ENCODE data around the gene GPN1.
"Not testable (repeated sequence)": the region's sequence is repeated elsewhere in the genome, so short reads cannot be mapped to it uniquely, and the experiment has no call there.

The GPN1 gene

DNA sequence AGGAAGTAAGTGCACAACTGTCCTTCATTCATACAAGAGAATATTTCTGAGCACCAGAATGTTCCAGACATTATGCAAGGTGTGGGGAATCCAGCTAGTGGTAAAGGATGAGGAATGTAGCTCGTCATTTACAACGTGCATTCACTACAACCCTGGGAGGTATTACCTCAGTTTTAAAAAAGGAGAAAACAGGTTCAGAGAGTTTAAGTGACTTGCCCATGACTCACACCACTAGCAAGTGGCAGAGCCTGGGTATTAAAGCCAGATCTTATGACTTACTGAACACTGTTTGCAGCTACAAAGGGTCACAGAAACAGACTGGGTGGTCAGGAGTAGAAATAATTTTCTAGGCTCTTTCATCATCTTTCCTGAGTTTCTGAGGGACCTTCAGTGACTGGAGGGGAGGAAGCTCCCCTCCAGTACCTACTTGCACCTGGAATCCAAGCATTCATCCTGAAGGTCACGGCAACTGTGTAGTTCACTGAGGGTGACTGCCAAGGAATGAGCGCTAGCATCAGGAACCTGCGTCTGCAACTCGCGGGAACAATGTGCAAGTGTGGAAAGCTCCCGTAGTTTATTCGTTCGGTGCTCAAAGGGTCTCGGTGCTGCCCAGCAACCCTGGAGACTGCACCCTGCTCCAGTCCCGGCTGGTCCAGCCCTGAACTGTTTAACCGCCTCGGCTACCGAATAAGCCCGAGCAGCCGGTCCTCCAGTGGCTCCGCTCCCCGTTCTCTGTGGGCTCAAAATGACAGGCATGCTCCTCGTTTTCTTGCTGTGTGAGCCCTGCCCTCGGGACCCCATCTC lies 685 bp upstream of the GPN1 start:
- DNase-seq, result peak; percentile 48

- not testable (repeated sequence) for DNase-seq
Measured at GRCh38 chr2:27630257-27630656, 1.4 kb downstream of the GPN1 start.

DNA sequence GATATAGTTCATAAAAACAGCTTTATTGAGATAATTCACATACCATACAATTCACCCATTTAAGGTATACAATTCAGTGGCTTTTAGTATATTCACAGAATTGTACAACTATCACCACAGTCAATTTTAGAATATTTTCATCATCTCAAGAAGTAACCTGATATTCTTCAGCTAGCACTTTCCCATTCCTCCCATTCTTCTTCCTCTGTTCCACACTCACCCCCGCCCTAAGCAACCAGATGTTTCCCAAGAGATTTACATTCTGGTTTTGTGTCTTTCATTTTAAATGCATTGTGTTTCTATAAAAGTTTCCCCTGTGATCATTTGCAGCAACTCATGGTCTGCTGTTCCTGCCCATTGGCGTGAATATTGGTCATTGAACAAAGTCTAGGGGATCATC lies 5.4 kb downstream of the GPN1 start:
- no peak for DNase-seq

DNA sequence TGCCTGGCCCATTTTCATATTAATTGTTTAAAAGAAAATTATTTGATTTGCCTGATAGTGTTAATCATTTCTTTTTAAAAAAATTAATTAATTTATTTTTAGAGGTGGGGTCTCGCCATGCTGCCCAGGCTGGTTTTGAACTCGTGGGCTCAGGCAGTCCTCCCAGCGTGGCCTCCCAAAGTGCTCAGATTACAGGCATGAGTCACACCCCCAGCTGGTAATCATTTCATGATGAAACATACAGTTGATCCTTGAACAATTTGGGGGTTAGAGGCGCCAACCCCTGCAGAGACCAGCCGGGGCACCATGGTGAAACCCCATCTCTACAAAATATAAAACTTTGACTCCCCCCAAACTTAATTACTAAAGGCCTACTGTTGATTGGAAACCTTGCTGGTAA lies 7.9 kb downstream of the GPN1 start:
- no peak for DNase-seq

DNA sequence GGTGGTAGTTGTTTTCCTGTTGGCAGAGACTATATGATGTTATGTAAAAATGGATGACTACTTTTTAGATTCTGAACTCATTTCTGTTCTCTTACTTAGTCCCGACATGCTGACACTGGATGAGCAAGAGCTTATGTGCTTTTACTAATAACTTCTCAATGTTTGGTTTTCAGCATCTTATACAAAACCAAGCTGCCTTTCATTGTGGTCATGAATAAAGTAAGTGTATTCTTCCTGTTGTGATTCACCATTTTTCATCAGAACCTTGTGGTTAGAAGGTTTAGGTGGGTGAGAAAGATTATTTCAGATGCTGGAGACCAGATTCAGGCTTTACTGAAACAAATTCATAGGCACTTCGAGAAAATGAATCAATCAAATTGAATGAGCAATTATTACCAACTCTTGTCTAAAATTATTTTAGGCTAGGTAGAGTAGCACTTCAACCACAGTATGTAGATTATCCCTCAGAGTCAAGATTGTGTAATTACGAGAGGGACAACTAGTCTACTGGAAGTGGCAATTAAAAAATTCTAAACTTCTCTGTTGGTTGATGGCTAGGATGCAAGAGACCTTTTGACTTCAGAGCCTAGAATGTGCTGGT lies 9.3 kb downstream of the GPN1 start:
- no peak for DNase-seq

DNA sequence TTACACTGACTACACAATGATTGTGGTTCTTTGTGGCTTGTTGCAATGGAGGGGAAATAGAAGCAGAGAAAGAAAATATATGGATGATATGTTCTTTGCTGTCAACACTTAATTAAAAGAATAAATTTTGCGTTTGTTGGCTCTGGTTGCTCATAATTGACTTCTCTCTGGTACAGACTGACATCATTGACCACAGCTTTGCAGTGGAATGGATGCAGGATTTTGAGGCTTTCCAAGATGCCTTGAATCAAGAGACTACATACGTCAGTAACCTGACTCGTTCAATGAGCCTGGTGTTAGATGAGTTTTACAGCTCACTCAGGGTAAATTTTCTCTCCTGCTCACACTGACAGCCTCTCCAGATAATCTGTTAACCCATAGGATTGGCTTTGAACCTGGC lies 9.9 kb downstream of the GPN1 start:
- DNase-seq, result no peak

GRCh38 chr2:27640722-27641245 lies 11.9 kb downstream of the GPN1 start:
- no peak for DNase-seq

- DNase-seq, result no peak
Measured at GRCh38 chr2:27645197-27645596, 16.3 kb downstream of the GPN1 start.

GRCh38 chr2:27647289-27647688 lies 18.4 kb downstream of the GPN1 start:
- DNase-seq, result no peak

- DNase-seq, result no peak
Measured at GRCh38 chr2:27647737-27648136, 18.9 kb downstream of the GPN1 start.

DNA sequence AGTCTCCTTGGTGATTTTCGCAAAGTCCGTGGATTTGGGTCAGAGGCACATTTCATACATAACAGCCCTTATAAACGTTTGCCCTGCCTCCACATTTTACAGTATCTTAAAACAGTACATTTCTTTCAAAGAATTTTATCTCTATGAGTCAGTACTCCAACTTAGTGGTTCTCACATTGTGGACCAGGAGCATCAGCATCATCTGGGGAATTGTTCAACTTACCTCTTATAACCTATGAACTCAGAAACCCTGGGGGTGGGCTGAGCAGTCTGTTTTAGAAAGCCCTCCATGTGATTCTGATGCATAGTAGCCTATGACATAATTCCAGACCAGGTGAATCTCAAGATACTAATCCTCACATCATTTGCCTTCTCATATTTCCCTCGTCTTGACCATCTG lies 22.2 kb downstream of the GPN1 start:
- peak; percentile 78 for DNase-seq

GRCh38 chr2:27652341-27652740 lies 23.5 kb downstream of the GPN1 start:
- DNase-seq, result no peak

DNA sequence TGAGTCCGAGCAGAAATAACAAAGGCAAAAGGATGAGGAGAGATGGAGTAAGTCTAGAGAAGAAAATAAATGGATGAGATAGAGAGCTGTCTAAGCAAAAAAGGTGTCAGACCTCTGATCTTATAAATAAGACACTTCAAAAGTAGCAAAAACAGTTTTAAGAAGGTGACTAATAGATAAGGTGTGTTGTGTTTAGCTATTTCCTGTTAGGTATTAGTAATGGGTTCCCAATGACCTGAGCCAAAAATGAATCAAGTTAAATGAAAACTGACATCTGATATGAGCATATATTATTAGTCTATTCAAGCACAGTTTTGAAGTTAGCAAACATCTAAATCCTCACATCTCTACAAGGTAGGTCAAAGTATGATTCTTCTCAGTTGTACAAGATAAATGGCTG lies 23.9 kb downstream of the GPN1 start:
- no peak for DNase-seq

DNA sequence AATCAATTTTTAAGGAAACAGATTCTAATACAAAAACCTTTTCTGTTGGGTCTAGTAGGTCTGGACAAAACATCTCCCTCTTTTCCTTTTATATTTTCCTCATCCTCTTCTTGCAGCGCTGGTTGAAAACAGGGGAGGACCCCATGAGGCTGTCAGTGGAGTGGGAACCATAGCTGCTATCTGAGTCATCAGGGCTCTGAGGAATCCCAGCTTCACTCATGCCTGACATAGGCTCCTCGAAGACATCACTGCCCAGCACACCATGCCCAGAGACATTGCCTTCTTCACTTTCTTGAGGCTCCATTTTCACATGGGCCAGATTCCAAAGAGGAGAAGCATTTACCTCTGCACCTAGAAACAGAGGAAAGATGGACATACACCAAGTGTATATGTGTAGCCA lies 24.5 kb downstream of the GPN1 start:
- DNase-seq, result no peak

DNA sequence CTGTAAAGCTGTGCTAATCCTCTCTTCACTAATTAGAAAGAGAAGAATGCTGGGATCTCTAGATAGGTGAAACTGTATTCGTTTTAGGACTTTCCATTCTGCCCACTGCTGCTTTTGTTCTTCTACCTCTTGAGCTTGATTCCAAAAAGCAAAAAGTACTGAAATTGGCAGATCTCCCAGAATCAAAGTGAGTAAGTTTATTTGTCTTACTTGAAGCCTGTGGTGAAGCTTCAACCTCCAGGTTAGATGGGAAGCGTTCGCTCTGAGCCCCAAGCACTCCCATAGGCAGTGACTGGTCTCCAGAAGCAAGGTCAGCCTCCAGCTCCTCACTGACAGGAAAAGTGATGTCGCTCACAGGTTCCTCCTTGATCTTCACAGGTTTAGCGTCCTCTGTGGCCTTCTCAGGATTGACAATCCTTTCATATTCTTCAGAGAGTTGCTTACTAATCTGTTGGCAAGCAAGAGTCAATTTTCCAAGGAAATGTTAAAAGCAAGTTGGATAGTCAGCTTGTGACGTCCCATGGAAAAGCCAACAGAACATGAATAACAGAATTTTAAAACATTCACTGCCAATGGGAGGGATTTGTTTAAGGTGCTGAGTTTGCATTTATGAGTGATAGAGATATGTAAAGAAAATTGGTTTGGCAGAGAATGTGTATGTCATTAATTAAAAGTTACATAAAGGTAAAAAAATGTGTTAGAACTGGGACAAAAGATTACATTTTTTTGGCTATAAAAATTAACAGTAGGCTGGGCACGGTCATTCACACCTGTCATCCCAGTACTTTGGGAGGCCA lies 26.5 kb downstream of the GPN1 start:
- DNase-seq, result peak; percentile 87

DNA sequence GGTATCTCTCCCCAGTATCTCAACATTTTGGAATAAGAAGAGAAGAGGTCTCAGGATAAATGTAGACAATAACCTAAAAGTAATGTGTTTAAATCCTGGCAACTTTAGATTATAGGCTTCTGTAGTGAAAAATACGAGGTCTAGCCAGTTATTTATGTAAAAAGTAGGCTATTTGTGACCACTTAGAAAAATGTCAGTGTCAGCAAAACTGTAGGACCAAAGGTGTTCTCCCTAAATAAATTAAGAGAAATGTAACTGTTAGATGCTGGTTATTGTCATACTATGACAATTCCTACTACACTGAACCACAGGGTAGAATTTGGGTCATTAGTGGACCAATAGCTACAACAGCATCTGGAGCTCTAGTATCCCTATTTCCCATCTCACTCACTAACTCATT lies 32.5 kb downstream of the GPN1 start:
- DNase-seq, result no peak

DNA sequence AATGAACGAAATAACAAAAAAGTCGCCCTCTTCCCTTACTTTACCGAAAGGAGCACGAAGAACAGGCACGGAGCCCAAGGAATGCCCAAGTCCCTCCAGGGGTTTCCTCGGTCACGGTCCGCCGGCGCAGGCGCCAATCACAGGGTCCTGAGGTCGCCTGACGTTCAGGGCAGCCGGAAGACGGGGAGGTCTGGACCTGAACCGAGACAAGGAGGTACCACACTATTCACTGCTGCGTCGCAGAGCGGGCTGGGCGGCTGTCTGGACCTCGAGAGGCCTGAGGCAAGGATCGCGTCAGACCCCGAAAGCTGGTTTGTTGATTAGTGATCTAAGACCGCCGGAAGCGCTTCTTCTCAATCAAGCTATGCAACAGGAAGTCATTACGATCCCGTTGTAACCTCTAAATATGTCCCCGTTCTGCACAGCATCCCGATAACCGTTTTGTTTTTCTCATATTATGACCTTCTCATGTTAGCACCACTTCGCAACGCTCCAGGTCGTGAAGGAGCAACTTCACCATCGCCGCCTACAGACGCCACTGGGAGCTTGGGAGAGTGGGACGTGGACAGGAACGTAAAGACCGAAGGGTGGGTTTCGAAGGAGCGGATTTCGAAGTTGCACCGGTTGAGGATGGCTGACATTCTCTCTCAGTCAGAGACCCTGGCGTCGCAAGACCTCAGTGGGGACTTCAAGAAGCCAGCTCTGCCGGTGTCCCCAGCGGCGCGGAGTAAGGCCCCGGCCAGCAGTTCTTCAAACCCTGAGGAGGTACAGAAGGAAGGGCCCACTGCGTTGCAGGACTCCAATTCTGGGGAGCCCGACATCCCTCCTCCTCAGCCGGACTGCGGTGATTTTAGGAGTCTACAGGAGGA lies 34.7 kb downstream of the GPN1 start, which contains the start of the genes SLC4A1AP and SUPT7L:
Gene SLC4A1AP, plus strand, starts transcription at position 605 of the 869 bp plus-strand sequence. Its CDS starts 26 bp downstream, at position 631.
Gene SUPT7L, minus strand, starts transcription at position 330 of the 869 bp plus-strand sequence. CDS start 1,422 bp downstream, outside the sequence.
- DNase-seq, result peak; percentile 93

DNA sequence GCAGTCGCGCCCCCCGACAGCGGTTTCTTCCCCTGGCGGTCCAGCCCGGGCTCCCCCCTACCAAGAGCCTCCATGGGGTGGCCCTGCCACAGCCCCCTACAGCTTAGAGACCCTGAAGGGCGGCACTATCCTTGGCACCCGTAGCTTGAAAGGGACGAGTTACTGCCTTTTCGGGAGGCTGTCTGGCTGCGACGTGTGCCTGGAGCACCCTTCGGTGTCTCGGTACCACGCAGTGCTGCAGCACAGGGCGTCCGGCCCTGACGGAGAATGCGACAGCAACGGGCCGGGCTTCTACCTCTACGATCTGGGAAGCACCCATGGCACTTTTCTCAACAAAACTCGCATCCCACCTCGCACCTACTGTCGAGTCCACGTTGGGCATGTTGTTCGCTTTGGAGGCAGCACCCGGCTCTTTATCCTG lies 35.3 kb downstream of the GPN1 start:
- peak; percentile 48 for DNase-seq

- no peak for DNase-seq
Measured at GRCh38 chr2:27664622-27665363, 35.9 kb downstream of the GPN1 start.

DNA sequence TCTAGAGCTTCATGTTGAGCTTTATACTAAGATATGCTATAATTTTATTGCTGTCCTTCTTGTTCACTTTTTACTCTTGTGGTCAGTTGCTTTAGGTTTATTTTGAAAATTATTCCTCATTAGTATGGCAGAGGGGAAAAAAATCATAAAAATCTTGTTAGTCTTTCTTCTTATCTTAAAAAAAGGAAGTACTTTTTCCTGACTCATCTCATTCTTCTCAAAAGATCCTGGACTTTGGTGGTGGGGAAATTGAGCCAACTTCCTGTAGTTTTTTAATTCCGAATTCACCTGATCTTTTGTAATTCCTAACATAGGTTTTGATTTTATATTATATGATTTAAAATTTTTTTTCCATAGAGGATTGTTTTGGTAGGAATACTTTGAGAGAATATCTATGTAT lies 38.6 kb downstream of the GPN1 start:
- no peak for DNase-seq

- no peak for DNase-seq
Measured at GRCh38 chr2:27671235-27671634, 42.4 kb downstream of the GPN1 start.
